Liver (tissue), 9 donors: ENCODE data around the gene PLEKHM2. TPM values are rescaled to one million over a fixed set of nuclear protein-coding genes. Genes with fewer than 3 reads are reported as not detected.

Experiments
- DNase-seq: peaks from one replicate; pipeline ENCODE4 v3.0.0-alpha.2; 2017; ENCODE audit warnings: low spot score
- H3K27ac ChIP-seq, 2 donors: one replicate each; pipeline ENCODE4 v1.7.0; 2013; ENCODE audit warnings: inconsistent platforms in 2 of 2, low read length in 2 of 2, control low read depth in 1 of 2, low read depth in 1 of 2, mild to moderate bottlenecking in 1 of 2
- H3K27me3 ChIP-seq, 4 donors: one replicate each; pipeline versions ENCODE4 v1.6.1 to v1.7.0; 2013; ENCODE audit warnings: low read length in 3 of 4, inconsistent platforms in 1 of 4, mild to moderate bottlenecking in 1 of 4, moderate library complexity in 1 of 4; ENCODE audit not compliant: control insufficient read depth in 4 of 4, insufficient read depth in 4 of 4
- H3K36me3 ChIP-seq, 4 donors: one replicate each; pipeline versions ENCODE4 v1.6.1 to v1.7.0; 2013; ENCODE audit warnings: low read length in 3 of 4, mild to moderate bottlenecking in 3 of 4, low read depth in 1 of 4, moderate library complexity in 1 of 4; ENCODE audit not compliant: control insufficient read depth in 4 of 4, insufficient read depth in 3 of 4
- H3K4me1 ChIP-seq, 4 donors: one replicate each; pipeline versions ENCODE4 v1.6.1 to v1.7.0; 2013; ENCODE audit warnings: low read length in 3 of 4, mild to moderate bottlenecking in 3 of 4, moderate library complexity in 1 of 4; ENCODE audit not compliant: control insufficient read depth in 4 of 4, insufficient read depth in 4 of 4
- H3K4me3 ChIP-seq, 3 donors: one replicate each; pipeline versions ENCODE4 v1.6.1 to v1.7.0; 2013; ENCODE audit warnings: low read length in 3 of 3, control low read depth in 1 of 3, low read depth in 1 of 3, mild to moderate bottlenecking in 1 of 3
- H3K9ac ChIP-seq, 2 donors: one replicate each; pipeline ENCODE4 v1.7.0; 2013; ENCODE audit warnings: low read length in 2 of 2, mild to moderate bottlenecking in 2 of 2, moderate library complexity in 2 of 2, control low read depth in 1 of 2, low read depth in 1 of 2
- H3K9me3 ChIP-seq, 4 donors: one replicate each; pipeline versions ENCODE4 v1.6.1 to v1.7.0; 2013; ENCODE audit warnings: low read length in 3 of 4; ENCODE audit not compliant: control insufficient read depth in 4 of 4
- EGR1 ChIP-seq, 2 donors: IDR thresholded peaks; 2 replicates each; pipeline ENCODE4 v1.6.1; 2016 to 2018; ENCODE audit warnings: antibody characterized with exemption in 2 of 2, low read depth in 2 of 2
- FOXA1 ChIP-seq: IDR thresholded peaks from 2 replicates; pipeline ENCODE4 v1.6.1; 2016; ENCODE audit warnings: antibody characterized with exemption
- FOXA2 ChIP-seq: IDR thresholded peaks from 2 replicates; pipeline ENCODE4 v1.6.1; 2016; ENCODE audit warnings: antibody characterized with exemption
- GABPA ChIP-seq, 2 donors: IDR thresholded peaks in 1 of 2; conservative IDR thresholded peaks in 1 of 2; 2 replicates each; pipeline ENCODE4 v1.6.1; 2016; ENCODE audit warnings: antibody characterized with exemption in 2 of 2, mild to moderate bottlenecking in 1 of 2, moderate library complexity in 1 of 2
- HNF4A ChIP-seq, 2 donors: conservative IDR thresholded peaks; 2 replicates each; pipeline ENCODE4 v1.6.1; 2016; ENCODE audit warnings: antibody characterized with exemption in 2 of 2, mild to moderate bottlenecking in 2 of 2
- HNF4G ChIP-seq: IDR thresholded peaks from 2 replicates; pipeline ENCODE4 v1.6.1; 2016; ENCODE audit warnings: antibody characterized with exemption
- JUND ChIP-seq, 2 donors: IDR thresholded peaks; 2 replicates each; pipeline ENCODE4 v1.6.1; 2016; ENCODE audit warnings: antibody characterized with exemption in 2 of 2
- NR2F2 ChIP-seq: IDR thresholded peaks from 2 replicates; pipeline ENCODE4 v1.6.1; 2016; ENCODE audit warnings: antibody characterized with exemption
- RAD21 ChIP-seq, 2 donors: IDR thresholded peaks; 2 replicates each; pipeline ENCODE4 v1.6.1; 2016; ENCODE audit warnings: antibody characterized with exemption in 2 of 2, mild to moderate bottlenecking in 2 of 2
- RXRA ChIP-seq, 2 donors: IDR thresholded peaks; 2 replicates each; pipeline ENCODE4 v1.6.1; 2017 to 2018; ENCODE audit warnings: antibody characterized with exemption in 2 of 2, mild to moderate bottlenecking in 1 of 2
- SP1 ChIP-seq: IDR thresholded peaks from 2 replicates; pipeline ENCODE4 v1.6.1; 2018; ENCODE audit warnings: antibody characterized with exemption, mild to moderate bottlenecking
- TAF1 ChIP-seq: conservative IDR thresholded peaks from 2 replicates; pipeline ENCODE4 v1.6.1; 2016; ENCODE audit warnings: antibody characterized with exemption, mild to moderate bottlenecking
- YY1 ChIP-seq: IDR thresholded peaks from 2 replicates; pipeline ENCODE4 v1.6.1; 2016; ENCODE audit warnings: antibody characterized with exemption, mild to moderate bottlenecking
- WGBS: extraction: QIAGEN DNeasy Blood & Tissue Kit; methylation state at CpG from one replicate; pipeline ENCODE4 v1.1.7; 2013; 5-methylcytosine and 5-hydroxymethylcytosine counted together
- polyA plus RNA-seq, 2 donors: library from polyadenylated mRNA; stranded (reverse) in 1 of 2; unstranded in 1 of 2; fragments of 200-250 nt in 1 of 2; fragments of >200 nt in 1 of 2; fragmentation: Nextera tagmentation in 1 of 2; extraction: Ambion mirVana in 1 of 2; gene quantifications; one replicate each; pipeline versions ENCODE4 v1.2.1 to v1.2.3, GENCODE V29; 2013 to 2015
- total RNA-seq, 2 donors: library from RNA; depleted of rRNA; stranded (reverse); fragments of >200 nt; gene quantifications; one replicate each; pipeline ENCODE4 v1.2.3, GENCODE V29; 2014
- TF ChIP-seq, protein P1 (sequence below): IDR thresholded peaks from 2 replicates; pipeline ENCODE4 v1.6.1; 2016; ENCODE audit warnings: antibody characterized with exemption
- TF ChIP-seq, protein P2 (sequence below): fragments of 150-350 bp; IDR thresholded peaks from 2 replicates; pipeline ENCODE4 v1.5.1; 2017; ENCODE audit warnings: improper control_type of control experiment, low read depth, low read length; ENCODE audit not compliant: missing input control
- TF ChIP-seq, protein P3 (sequence below): IDR thresholded peaks from 2 replicates; pipeline ENCODE4 v1.6.1; 2016; ENCODE audit warnings: antibody characterized with exemption
- TF ChIP-seq, protein P4 (sequence below): IDR thresholded peaks from 2 replicates; pipeline ENCODE4 v1.6.1; 2016; ENCODE audit warnings: antibody characterized with exemption, mild to moderate bottlenecking
- TF ChIP-seq, protein P5 (sequence below): IDR thresholded peaks from 2 replicates; pipeline ENCODE4 v1.6.1; 2016; ENCODE audit warnings: antibody characterized with exemption
- donor health status: healthy.
- donor health status: healthy.
- donor health status: healthy.
- donor health status: healthy.
- donor health status: healthy.

Gene PLEKHM2
- total and polyA plus RNA-seq, 4 donors = 4.1 to 22.6 (median 17.0) TPM

DNA sequence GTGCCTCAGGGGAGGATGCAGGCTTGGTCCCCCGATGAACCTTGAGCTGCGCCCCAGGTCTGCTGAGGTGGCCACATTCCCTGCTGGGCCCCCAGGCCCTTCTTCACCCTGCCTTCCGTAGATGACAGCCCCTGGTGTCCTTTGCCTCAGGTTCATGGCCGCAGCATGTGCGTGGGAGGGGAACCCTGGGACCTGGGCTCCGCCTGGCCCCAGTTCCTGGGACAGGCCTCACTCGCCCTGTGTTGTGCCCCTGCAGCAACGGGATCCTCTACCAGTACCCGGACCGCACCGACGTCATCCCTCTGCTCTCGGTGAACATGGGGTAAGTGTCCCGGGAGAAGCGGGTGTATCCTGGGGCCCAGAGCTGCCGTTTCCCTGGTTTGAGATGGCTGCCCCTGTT, 46.8 kb downstream of the PLEKHM2 start:
- Histone ChIP-seq H3K27ac (no peak overlapping the region), H3K9me3 (no peaks in the 10 kb centered on the region), H3K4me3 (no peak overlapping the region), H3K36me3 (peaks cover 21 to 67% (median 33%) of the 10 kb centered on the region in 4 donors), H3K9ac (no peak overlapping the region), H3K4me1 (peaks cover 7 to 18% (median 14%) of the 10 kb centered on the region in 4 donors), H3K27me3 (no peaks in the 10 kb centered on the region)
- no peak for TF ChIP-seq HNF4G
- TF ChIP-seq HNF4A (conservative IDR thresholded peaks at IDR 0.05) = no peak
- no peak for TF ChIP-seq TAF1
- no peak for TF ChIP-seq FOXA1
- TF ChIP-seq EGR1 (IDR thresholded peaks at IDR 0.05; ENCODE audit: low read depth in 2 of 2) = no peak
- TF ChIP-seq RXRA (IDR thresholded peaks at IDR 0.05) = no peak
- TF ChIP-seq, protein P1, sequence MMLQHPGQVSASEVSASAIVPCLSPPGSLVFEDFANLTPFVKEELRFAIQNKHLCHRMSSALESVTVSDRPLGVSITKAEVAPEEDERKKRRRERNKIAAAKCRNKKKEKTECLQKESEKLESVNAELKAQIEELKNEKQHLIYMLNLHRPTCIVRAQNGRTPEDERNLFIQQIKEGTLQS = no peak
- TF ChIP-seq, protein P2, sequence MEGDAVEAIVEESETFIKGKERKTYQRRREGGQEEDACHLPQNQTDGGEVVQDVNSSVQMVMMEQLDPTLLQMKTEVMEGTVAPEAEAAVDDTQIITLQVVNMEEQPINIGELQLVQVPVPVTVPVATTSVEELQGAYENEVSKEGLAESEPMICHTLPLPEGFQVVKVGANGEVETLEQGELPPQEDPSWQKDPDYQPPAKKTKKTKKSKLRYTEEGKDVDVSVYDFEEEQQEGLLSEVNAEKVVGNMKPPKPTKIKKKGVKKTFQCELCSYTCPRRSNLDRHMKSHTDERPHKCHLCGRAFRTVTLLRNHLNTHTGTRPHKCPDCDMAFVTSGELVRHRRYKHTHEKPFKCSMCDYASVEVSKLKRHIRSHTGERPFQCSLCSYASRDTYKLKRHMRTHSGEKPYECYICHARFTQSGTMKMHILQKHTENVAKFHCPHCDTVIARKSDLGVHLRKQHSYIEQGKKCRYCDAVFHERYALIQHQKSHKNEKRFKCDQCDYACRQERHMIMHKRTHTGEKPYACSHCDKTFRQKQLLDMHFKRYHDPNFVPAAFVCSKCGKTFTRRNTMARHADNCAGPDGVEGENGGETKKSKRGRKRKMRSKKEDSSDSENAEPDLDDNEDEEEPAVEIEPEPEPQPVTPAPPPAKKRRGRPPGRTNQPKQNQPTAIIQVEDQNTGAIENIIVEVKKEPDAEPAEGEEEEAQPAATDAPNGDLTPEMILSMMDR = no peak
- no peak for TF ChIP-seq RAD21 (IDR thresholded peaks at IDR 0.05)
- TF ChIP-seq, protein P3, sequence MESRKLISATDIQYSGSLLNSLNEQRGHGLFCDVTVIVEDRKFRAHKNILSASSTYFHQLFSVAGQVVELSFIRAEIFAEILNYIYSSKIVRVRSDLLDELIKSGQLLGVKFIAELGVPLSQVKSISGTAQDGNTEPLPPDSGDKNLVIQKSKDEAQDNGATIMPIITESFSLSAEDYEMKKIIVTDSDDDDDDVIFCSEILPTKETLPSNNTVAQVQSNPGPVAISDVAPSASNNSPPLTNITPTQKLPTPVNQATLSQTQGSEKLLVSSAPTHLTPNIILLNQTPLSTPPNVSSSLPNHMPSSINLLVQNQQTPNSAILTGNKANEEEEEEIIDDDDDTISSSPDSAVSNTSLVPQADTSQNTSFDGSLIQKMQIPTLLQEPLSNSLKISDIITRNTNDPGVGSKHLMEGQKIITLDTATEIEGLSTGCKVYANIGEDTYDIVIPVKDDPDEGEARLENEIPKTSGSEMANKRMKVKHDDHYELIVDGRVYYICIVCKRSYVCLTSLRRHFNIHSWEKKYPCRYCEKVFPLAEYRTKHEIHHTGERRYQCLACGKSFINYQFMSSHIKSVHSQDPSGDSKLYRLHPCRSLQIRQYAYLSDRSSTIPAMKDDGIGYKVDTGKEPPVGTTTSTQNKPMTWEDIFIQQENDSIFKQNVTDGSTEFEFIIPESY = no peak
- no peak for TF ChIP-seq FOXA2
- no peak for TF ChIP-seq SP1
- TF ChIP-seq, protein P4, sequence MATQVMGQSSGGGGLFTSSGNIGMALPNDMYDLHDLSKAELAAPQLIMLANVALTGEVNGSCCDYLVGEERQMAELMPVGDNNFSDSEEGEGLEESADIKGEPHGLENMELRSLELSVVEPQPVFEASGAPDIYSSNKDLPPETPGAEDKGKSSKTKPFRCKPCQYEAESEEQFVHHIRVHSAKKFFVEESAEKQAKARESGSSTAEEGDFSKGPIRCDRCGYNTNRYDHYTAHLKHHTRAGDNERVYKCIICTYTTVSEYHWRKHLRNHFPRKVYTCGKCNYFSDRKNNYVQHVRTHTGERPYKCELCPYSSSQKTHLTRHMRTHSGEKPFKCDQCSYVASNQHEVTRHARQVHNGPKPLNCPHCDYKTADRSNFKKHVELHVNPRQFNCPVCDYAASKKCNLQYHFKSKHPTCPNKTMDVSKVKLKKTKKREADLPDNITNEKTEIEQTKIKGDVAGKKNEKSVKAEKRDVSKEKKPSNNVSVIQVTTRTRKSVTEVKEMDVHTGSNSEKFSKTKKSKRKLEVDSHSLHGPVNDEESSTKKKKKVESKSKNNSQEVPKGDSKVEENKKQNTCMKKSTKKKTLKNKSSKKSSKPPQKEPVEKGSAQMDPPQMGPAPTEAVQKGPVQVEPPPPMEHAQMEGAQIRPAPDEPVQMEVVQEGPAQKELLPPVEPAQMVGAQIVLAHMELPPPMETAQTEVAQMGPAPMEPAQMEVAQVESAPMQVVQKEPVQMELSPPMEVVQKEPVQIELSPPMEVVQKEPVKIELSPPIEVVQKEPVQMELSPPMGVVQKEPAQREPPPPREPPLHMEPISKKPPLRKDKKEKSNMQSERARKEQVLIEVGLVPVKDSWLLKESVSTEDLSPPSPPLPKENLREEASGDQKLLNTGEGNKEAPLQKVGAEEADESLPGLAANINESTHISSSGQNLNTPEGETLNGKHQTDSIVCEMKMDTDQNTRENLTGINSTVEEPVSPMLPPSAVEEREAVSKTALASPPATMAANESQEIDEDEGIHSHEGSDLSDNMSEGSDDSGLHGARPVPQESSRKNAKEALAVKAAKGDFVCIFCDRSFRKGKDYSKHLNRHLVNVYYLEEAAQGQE = no peak
- TF ChIP-seq YY1 = no peak
- TF ChIP-seq NR2F2 = no peak
- no peak for TF ChIP-seq JUND (IDR thresholded peaks at IDR 0.05)
- TF ChIP-seq, protein P5, sequence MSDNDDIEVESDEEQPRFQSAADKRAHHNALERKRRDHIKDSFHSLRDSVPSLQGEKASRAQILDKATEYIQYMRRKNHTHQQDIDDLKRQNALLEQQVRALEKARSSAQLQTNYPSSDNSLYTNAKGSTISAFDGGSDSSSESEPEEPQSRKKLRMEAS = no peak
- TF ChIP-seq GABPA (IDR thresholded peaks at IDR 0.05 in 1 of 2, conservative IDR thresholded peaks at IDR 0.05 in 1 of 2) = no peak
- DNase-seq = no peak
- 94% methylated on average over 16 of the region's 16 CpGs for WGBS
